HepG2 (cell line): Measurements from ENCODE around the gene CACNG7. TPM values are rescaled to one million over a fixed set of nuclear protein-coding genes. Genes with fewer than 3 reads are reported as not detected.
A peak's percentile ranks its signal among the peaks of the same experiment; 100 is the strongest.

Experiments used
- ATAC-seq: fragments of 200-7000 bp; cut with Tn5 transposase; 3 replicates; pipeline ENCODE4 v1.9.1; 2020; ENCODE audit warnings: mild to moderate bottlenecking, moderate library complexity
- BruUV-seq: library from RNA; stranded (reverse); fragments of 400-500 nt; replicated peaks from 2 replicates; lab custom pipeline; 2021; lab: Mats Ljungman, UMichigan
- CTCF ChIA-PET: fragments of 300-600 bp; formaldehyde crosslinking; extraction: SDS; loops from one replicate; lab custom pipeline; 2021; ENCODE audit warnings: low total read pairs, inconsistent platforms, low intra/inter-chr PET ratio; lab: Yijun Ruan, JAX
- POLR2A ChIA-PET: fragments of 350-600 bp; sonication (Branson Sonifier 250); formaldehyde crosslinking; loops from one replicate; lab custom pipeline; 2020; ENCODE audit warnings: antibody characterized with exemption, inconsistent platforms; lab: Yijun Ruan, JAX
- DNase-seq: peaks from one replicate; pipeline ENCODE4 v3.0.0-alpha.2; 2015; ENCODE audit warnings: low spot score
- FAIRE-seq: peaks from 3 replicates; lab custom pipeline; 2011; peaks lifted over from hg19 to GRCh38; lab: Jason Lieb, UNC
- H2AFZ ChIP-seq: one replicate; pipeline ENCODE4 v1.6.1; 2011; ENCODE audit warnings: low read length, inconsistent platforms
- H3K27ac ChIP-seq: fragments of 300-600 bp; 3 replicates; pipeline ENCODE4 v1.8.0; 2011; ENCODE audit warnings: mixed run types, mild to moderate bottlenecking, mixed read lengths, low read length, inconsistent platforms; ENCODE audit not compliant: insufficient read depth; ENCODE audit errors: extremely low read length
- H3K27me3 ChIP-seq, 2 experiments: fragments of 200-600 bp in 1 of 2; 2 replicates in 1 of 2; 3 replicates in 1 of 2; pipeline versions ENCODE4 v1.6.0 to v1.8.0; 2011; ENCODE audit warnings: low read length in 2 of 2, mild to moderate bottlenecking in 2 of 2, moderate library complexity in 2 of 2, inconsistent platforms in 1 of 2; ENCODE audit not compliant: insufficient read depth in 2 of 2, control insufficient read depth in 1 of 2
- H3K36me3 ChIP-seq, 2 experiments: fragments of 200-600 bp in 1 of 2; replicated peaks in 1 of 2; 2 replicates in 1 of 2; 3 replicates in 1 of 2; pipeline versions ENCODE4 v1.5.1 to v1.8.0; 2011; ENCODE audit warnings: low read length in 2 of 2, inconsistent platforms in 1 of 2; ENCODE audit not compliant: insufficient read depth in 2 of 2, control insufficient read depth in 1 of 2
- H3K4me1 ChIP-seq: 2 replicates; pipeline ENCODE4 v1.5.1; 2012; ENCODE audit warnings: low read length, inconsistent platforms; ENCODE audit not compliant: insufficient read depth
- H3K4me2 ChIP-seq: 2 replicates; pipeline ENCODE4 v1.6.0; 2011; ENCODE audit warnings: low read depth, low read length, inconsistent platforms
- H3K4me3 ChIP-seq, 3 experiments: fragments of 200-600 bp in 1 of 3; sonication (generic), shearing (Covaris generic) in 1 of 3; replicated peaks in 1 of 3; 2 replicates each; pipeline ENCODE4 v1.5.1; 2011 to 2016; ENCODE audit warnings: low read length in 3 of 3, inconsistent platforms in 2 of 3, low read depth in 2 of 3, mild to moderate bottlenecking in 2 of 3, control low read depth in 1 of 3, mixed read lengths in 1 of 3; ENCODE audit not compliant: insufficient read depth in 1 of 3
- H3K79me2 ChIP-seq: one replicate; pipeline ENCODE4 v1.6.1; 2011; ENCODE audit warnings: low read length, inconsistent platforms; ENCODE audit not compliant: insufficient read depth
- H3K9ac ChIP-seq: 2 replicates; pipeline ENCODE4 v1.6.0; 2011; ENCODE audit warnings: mild to moderate bottlenecking, low read depth, low read length, inconsistent platforms; ENCODE audit not compliant: insufficient read depth
- H3K9me3 ChIP-seq: 2 replicates; pipeline ENCODE4 v1.5.1; 2012; ENCODE audit warnings: mild to moderate bottlenecking, low read length
- H4K20me1 ChIP-seq: 2 replicates; pipeline ENCODE4 v1.6.0; 2011; ENCODE audit warnings: inconsistent platforms, mild to moderate bottlenecking, low read length, moderate library complexity; ENCODE audit not compliant: insufficient read depth
- KIAA2018 ChIP-seq: sonication (generic); formaldehyde crosslinking; IDR thresholded peaks from 2 replicates; pipeline ENCODE4 v1.5.0; 2020; ENCODE audit warnings: mild to moderate bottlenecking, missing genetic modification reagents, borderline replicate concordance
- MAFK ChIP-seq, 2 experiments: IDR thresholded peaks in 1 of 2; conservative IDR thresholded peaks in 1 of 2; 2 replicates each; pipeline ENCODE4 v1.6.1; 2011; ENCODE audit warnings: improper control_type of control experiment in 2 of 2, low read length in 2 of 2
- SAP130 ChIP-seq: IDR thresholded peaks from 2 replicates; pipeline ENCODE4 v1.6.1; 2016; ENCODE audit warnings: low read depth
- SIX1 ChIP-seq: sonication (generic); formaldehyde crosslinking; IDR thresholded peaks from 2 replicates; pipeline ENCODE4 v1.4.0; 2020; ENCODE audit warnings: missing genetic modification reagents, borderline replicate concordance
- SMAD9 ChIP-seq: sonication (generic); formaldehyde crosslinking; IDR thresholded peaks from 2 replicates; pipeline ENCODE4 v1.5.1; 2020; ENCODE audit warnings: mild to moderate bottlenecking, missing genetic modification reagents
- ZNF136 ChIP-seq: sonication (generic); formaldehyde crosslinking; IDR thresholded peaks from 2 replicates; pipeline ENCODE4 v1.8.1; 2022; ENCODE audit warnings: low read depth, mild to moderate bottlenecking, moderate library complexity, missing genetic modification reagents
- ZNF280B ChIP-seq: sonication (generic); formaldehyde crosslinking; IDR thresholded peaks from 2 replicates; pipeline ENCODE4 v1.5.0; 2020; ENCODE audit warnings: missing genetic modification reagents, mild to moderate bottlenecking, borderline replicate concordance
- ZNF746 ChIP-seq: sonication (generic); formaldehyde crosslinking; IDR thresholded peaks from 2 replicates; pipeline ENCODE4 v1.8.0; 2022; ENCODE audit warnings: mild to moderate bottlenecking, missing genetic modification reagents
- WGBS: methylation state at CpG from one replicate; pipeline ENCODE4 v1.1.6; 2017; ENCODE audit warnings: low lambda C conversion rate; 5-methylcytosine and 5-hydroxymethylcytosine counted together
- in situ Hi-C: cut with HindIII; loops from 2 replicates; pipeline ENCODE4 v1.10.0; 2017; ENCODE audit warnings: low pct_unique_long_range_greater_than_20kb; ENCODE audit not compliant: extremely low pct_ligation_motif_present
- intact Hi-C: fragments of 100-400 bp; cut with micrococcal nuclease; formaldehyde crosslinking; loops from one replicate; pipeline ENCODE4 v1.10.0; 2022; ENCODE audit not compliant: unreplicated experiment
- polyA plus RNA-seq, 8 experiments: library from polyadenylated mRNA; depleted of rRNA in 3 of 8; stranded (reverse) in 7 of 8; unstranded in 1 of 8; fragments of >200 nt; fragmentation: Illumina TruSeq in 4 of 8; extraction: Trizol in 4 of 8; gene quantifications; 2 replicates each; pipeline versions ENCODE4 v1.2.1 to v1.2.3, GENCODE V29; 2011 to 2016; ENCODE audit warnings: low read depth in 4 of 8, missing spikeins in 1 of 8, mixed read lengths in 1 of 8; ENCODE audit not compliant: insufficient read depth in 1 of 8
- total RNA-seq, 5 experiments: library from RNA; depleted of rRNA; stranded (reverse); fragments of >200 nt; fragmentation: Illumina TruSeq; extraction: Trizol; gene quantifications; 2 replicates each; pipeline ENCODE4 v1.2.3, GENCODE V29; 2016; ENCODE audit warnings: low read depth in 1 of 5

The CACNG7 gene
- total and polyA plus RNA-seq, 2 of the 13 experiments (the other 11 are each of a cell fraction or from before 2014, with no cell fraction given), result not detected

GRCh38 chr19:53904909-53905308 is 4.2 kb upstream of the CACNG7 start:
- ATAC-seq (no peak), FAIRE-seq (no peak), DNase-seq (no peak)
- no peak overlapping the region for H3K27ac ChIP-seq
- intact Hi-C loops, result loop anchor here (5.0 kb wide), 1 partner anchor 117 kb away; no protein-coding TSS in a partner anchor
- H3K9me3 ChIP-seq, result no peaks in the 10 kb centered on the region
- BruUV-seq, result no TSS peak
- no peaks in the 10 kb centered on the region for H3K4me1 ChIP-seq
- CTCF ChIA-PET, result no interaction called here
- H3K4me3 ChIP-seq, result no peak overlapping the region
- TF ChIP-seq MAFK (conservative IDR thresholded peaks at IDR 0.05 in 1 of 2, IDR thresholded peaks at IDR 0.05 in 1 of 2; ENCODE audit: low read length in 2 of 2) (0 out of 4 replicates have a peak, but pooled peaks of 1 of the 2 experiments have one; percentile 2), ZNF280B (no peak), SMAD9 (no peak)
- in situ Hi-C loops, result loop anchor here (10.0 kb wide), 1 partner anchor 120 kb away; no protein-coding TSS in a partner anchor
- peaks cover 9 to 25% of the 10 kb centered on the region in 2 experiments for H3K27me3 ChIP-seq
- no peak overlapping the region for H3K4me2 ChIP-seq
- POLR2A ChIA-PET, result no interaction called here
- 2% methylated on average over 3 of the region's 3 CpGs for WGBS
- no peaks in the 10 kb centered on the region for H3K79me2 ChIP-seq
- no peak overlapping the region for H2AFZ ChIP-seq
- no peaks in the 10 kb centered on the region for H3K36me3 ChIP-seq
- H3K9ac ChIP-seq, result no peak overlapping the region
- H4K20me1 ChIP-seq, result peaks cover 7% of the 10 kb centered on the region; the same call in 1 of the 2 replicates

GRCh38 chr19:53905787-53906186 is 3.3 kb upstream of the CACNG7 start:
- no TSS peak for BruUV-seq
- H3K9ac ChIP-seq, result no peak overlapping the region
- in situ Hi-C loops, result loop anchor here (10.0 kb wide), 1 partner anchor 119 kb away; no protein-coding TSS in a partner anchor
- ATAC-seq (no peak), FAIRE-seq (no peak), DNase-seq (no peak)
- H2AFZ ChIP-seq, result no peak overlapping the region
- H3K4me3 ChIP-seq, result no peak overlapping the region
- peaks cover 7% of the 10 kb centered on the region; the same call in 1 of the 2 replicates for H4K20me1 ChIP-seq
- no peaks in the 10 kb centered on the region for H3K9me3 ChIP-seq
- POLR2A ChIA-PET, result no interaction called here
- intact Hi-C loops, result loop anchor here (5.0 kb wide), 1 partner anchor 117 kb away; no protein-coding TSS in a partner anchor
- no peaks in the 10 kb centered on the region for H3K4me1 ChIP-seq
- H3K4me2 ChIP-seq, result no peak overlapping the region
- H3K27ac ChIP-seq, result no peak overlapping the region
- no peaks in the 10 kb centered on the region for H3K36me3 ChIP-seq
- H3K27me3 ChIP-seq, result peaks cover 13 to 34% of the 10 kb centered on the region in 2 experiments
- 26% methylated on average over 1 of the region's 1 CpG for whole genome bisulfite sequencing
- CTCF ChIA-PET, result interaction anchor here (1.9 kb wide), 1 partner anchor 125 kb away, joined by 13 read pairs; no protein-coding TSS in a partner anchor
- no peaks in the 10 kb centered on the region for H3K79me2 ChIP-seq
- TF ChIP-seq SAP130 (CRISPR knock-in tag) (no peak), SIX1 (CRISPR knock-in tag) (no peak), ZNF136 (CRISPR knock-in tag) (no peak), ZNF746 (no peak), KIAA2018 (no peak)
